ENCODE results near the gene UNC93B1.

Gene UNC93B1

DNA sequence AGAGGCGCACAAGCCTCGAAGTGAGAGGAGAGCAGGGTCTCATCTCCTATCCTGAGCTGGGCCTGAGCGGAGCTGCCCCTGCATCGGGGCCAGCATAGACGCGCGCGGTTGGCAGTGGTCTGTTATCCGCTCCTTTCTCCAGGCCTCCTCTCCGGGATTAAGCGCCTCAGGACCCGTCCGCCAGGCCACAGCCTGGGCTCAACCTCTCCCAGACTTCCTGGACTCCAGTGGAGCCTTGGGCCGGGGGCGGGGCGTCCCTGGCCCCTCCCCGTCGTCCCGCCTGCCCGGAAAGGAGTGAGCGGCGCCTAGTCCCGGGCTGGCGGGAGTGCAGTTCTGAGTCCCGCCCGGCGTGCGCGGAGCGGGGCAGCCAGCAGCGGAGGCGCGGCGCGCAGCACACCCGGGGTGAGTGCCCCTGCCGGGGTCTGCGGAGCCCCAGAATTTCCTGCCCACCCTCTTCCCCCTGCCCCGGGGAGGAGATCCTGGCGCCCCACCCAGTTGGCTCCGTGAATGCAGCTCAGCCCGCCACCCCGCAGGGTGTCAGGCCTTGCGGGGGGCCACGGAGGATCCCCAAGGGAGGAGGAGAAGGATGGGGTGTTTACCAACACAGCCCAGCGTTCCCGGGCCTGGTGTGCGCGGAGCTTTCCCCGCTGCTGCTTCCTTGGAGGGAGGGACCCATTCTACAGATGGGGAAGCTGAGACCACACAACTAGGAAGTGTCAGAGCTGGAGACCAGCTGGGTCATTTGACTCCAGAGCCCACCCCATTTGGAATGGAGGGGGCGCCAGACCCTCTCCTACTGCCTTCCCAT, 35.0 kb upstream of the UNC93B1 start, which contains the start of gene TCIRG1:
TCIRG1 (plus strand) TSS at position 308 of the 808 bp plus-strand sequence. CDS start 2,247 bp downstream, outside the sequence.
- Histone ChIP-seq H3K27ac (ENCODE audit: low read depth, low read length, severe bottlenecking) (peak within 1 kb of the TSS; percentile 84), H3K4me1 (ENCODE audit: control insufficient read depth, insufficient read depth, low read length, poor library complexity, severe bottlenecking) (peaks cover 34% of the 10 kb centered on the region), H3K36me3 (ENCODE audit: control insufficient read depth, insufficient read depth, low read length) (peaks cover 27% of the 10 kb centered on the region), H3K9me3 (ENCODE audit: control insufficient read depth, low read length) (no peaks in the 10 kb centered on the region), H3K4me3 (ENCODE audit: extremely low read depth, insufficient read depth, low read length, poor library complexity, severe bottlenecking) (peak within 1 kb of the TSS; percentile 56)
- WGBS, 2 experiments (ENCODE audit: insufficient coverage in 2 of 2) = 25 to 29% methylated on average over 33 to 44 of the region's 51 CpGs

GRCh38 chr11:68038226-68038717, 34.4 kb upstream of the UNC93B1 start:
- WGBS, 2 experiments (ENCODE audit: insufficient coverage in 2 of 2) = 67 to 78% methylated on average over 8 to 13 of the region's 13 CpGs
- Histone ChIP-seq H3K9me3 (ENCODE audit: control insufficient read depth, low read length) (no peaks in the 10 kb centered on the region), H3K4me1 (ENCODE audit: control insufficient read depth, insufficient read depth, low read length, poor library complexity, severe bottlenecking) (peaks cover 29% of the 10 kb centered on the region), H3K4me3 (ENCODE audit: extremely low read depth, insufficient read depth, low read length, poor library complexity, severe bottlenecking) (peak overlapping the region; percentile 56), H3K36me3 (ENCODE audit: control insufficient read depth, insufficient read depth, low read length) (peaks cover 34% of the 10 kb centered on the region), H3K27ac (ENCODE audit: low read depth, low read length, severe bottlenecking) (peak overlapping the region; percentile 84)

DNA sequence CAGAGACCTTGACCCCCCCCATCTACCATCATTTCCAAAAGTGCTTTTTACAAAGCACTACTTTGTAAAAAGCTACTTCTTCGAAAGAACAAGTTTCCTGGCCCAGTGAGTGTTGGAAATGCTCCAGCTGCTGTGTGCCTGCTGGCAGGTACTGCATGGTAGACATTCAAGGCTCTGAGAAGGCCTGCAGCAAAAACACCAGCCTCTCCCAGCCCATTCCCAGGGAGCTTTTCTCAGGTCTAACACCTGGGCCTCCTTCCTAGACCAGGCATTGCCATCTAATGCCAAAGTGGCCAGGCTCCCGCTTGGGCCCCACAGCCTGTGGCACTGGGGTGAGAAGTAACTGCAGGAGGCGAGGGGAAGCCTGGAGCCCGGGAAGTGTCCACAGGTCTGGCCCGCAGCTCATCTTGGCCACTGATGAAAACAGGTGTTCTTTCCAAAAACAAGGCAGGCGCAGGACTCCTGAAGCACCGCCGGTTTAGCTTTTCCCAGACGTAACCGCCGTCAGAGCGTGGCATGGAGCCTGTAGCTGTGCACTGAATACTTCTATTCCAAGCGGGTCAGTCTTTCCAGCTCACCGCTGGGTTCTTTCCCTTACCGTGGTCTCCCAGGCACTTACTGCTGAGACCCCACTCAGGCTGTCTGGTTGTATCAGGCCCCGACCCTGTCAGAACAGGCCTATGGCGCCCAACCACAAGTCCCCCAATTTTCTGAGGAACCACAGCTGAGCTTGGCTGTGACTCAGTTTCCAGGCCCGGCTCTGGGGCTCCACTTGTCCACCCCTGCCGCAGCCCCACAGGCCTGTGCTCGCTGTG, 33.7 kb upstream of the UNC93B1 start:
- Histone ChIP-seq H3K27ac (ENCODE audit: low read depth, low read length, severe bottlenecking) (peak overlapping the region; percentile 3), H3K36me3 (ENCODE audit: control insufficient read depth, insufficient read depth, low read length) (peaks cover 37% of the 10 kb centered on the region), H3K9me3 (ENCODE audit: control insufficient read depth, low read length) (no peaks in the 10 kb centered on the region), H3K4me3 (ENCODE audit: extremely low read depth, insufficient read depth, low read length, poor library complexity, severe bottlenecking) (no peak overlapping the region), H3K4me1 (ENCODE audit: control insufficient read depth, insufficient read depth, low read length, poor library complexity, severe bottlenecking) (peaks cover 23% of the 10 kb centered on the region)
- WGBS, 2 experiments (ENCODE audit: insufficient coverage in 2 of 2) = 95 to 98% methylated on average over 19 to 20 of the region's 20 CpGs

GRCh38 chr11:68036717-68037239, 32.9 kb upstream of the UNC93B1 start:
- Histone ChIP-seq H3K36me3 (ENCODE audit: control insufficient read depth, insufficient read depth, low read length) (peaks cover 42% of the 10 kb centered on the region), H3K4me1 (ENCODE audit: control insufficient read depth, insufficient read depth, low read length, poor library complexity, severe bottlenecking) (peaks cover 23% of the 10 kb centered on the region), H3K27ac (ENCODE audit: low read depth, low read length, severe bottlenecking) (no peak overlapping the region), H3K9me3 (ENCODE audit: control insufficient read depth, low read length) (no peaks in the 10 kb centered on the region), H3K4me3 (ENCODE audit: extremely low read depth, insufficient read depth, low read length, poor library complexity, severe bottlenecking) (no peak overlapping the region)
- 95 to 98% methylated on average over 7 to 12 of the region's 14 CpGs for WGBS, 2 experiments (ENCODE audit: insufficient coverage in 2 of 2)

GRCh38 chr11:68036141-68036716, 32.3 kb upstream of the UNC93B1 start:
- Histone ChIP-seq H3K36me3 (ENCODE audit: control insufficient read depth, insufficient read depth, low read length) (peaks cover 41% of the 10 kb centered on the region), H3K27ac (ENCODE audit: low read depth, low read length, severe bottlenecking) (no peak overlapping the region), H3K4me1 (ENCODE audit: control insufficient read depth, insufficient read depth, low read length, poor library complexity, severe bottlenecking) (peaks cover 23% of the 10 kb centered on the region), H3K9me3 (ENCODE audit: control insufficient read depth, low read length) (no peaks in the 10 kb centered on the region), H3K4me3 (ENCODE audit: extremely low read depth, insufficient read depth, low read length, poor library complexity, severe bottlenecking) (no peak overlapping the region)
- WGBS, 2 experiments (ENCODE audit: insufficient coverage in 2 of 2) = 89 to 92% methylated on average over 27 of the region's 27 CpGs

GRCh38 chr11:68035266-68035876, 31.5 kb upstream of the UNC93B1 start:
- H3K27ac ChIP-seq (ENCODE audit: low read depth, low read length, severe bottlenecking) = no peak overlapping the region
- WGBS, 2 experiments (ENCODE audit: insufficient coverage in 2 of 2) = 86 to 90% methylated on average over 10 to 12 of the region's 13 CpGs
- no peaks in the 10 kb centered on the region for H3K9me3 ChIP-seq (ENCODE audit: control insufficient read depth, low read length)
- no peak overlapping the region for H3K4me3 ChIP-seq (ENCODE audit: extremely low read depth, insufficient read depth, low read length, poor library complexity, severe bottlenecking)
- H3K4me1 ChIP-seq (ENCODE audit: control insufficient read depth, insufficient read depth, low read length, poor library complexity, severe bottlenecking) = peaks cover 15% of the 10 kb centered on the region
- H3K36me3 ChIP-seq (ENCODE audit: control insufficient read depth, insufficient read depth, low read length) = peaks cover 37% of the 10 kb centered on the region

GRCh38 chr11:68033708-68034045, 29.8 kb upstream of the UNC93B1 start:
- WGBS, 2 experiments (ENCODE audit: insufficient coverage in 2 of 2) = 98% methylated on average over 12 of the region's 12 CpGs
- Histone ChIP-seq H3K4me1 (ENCODE audit: control insufficient read depth, insufficient read depth, low read length, poor library complexity, severe bottlenecking) (peaks cover 9% of the 10 kb centered on the region), H3K27ac (ENCODE audit: low read depth, low read length, severe bottlenecking) (no peak overlapping the region), H3K9me3 (ENCODE audit: control insufficient read depth, low read length) (peaks cover 6% of the 10 kb centered on the region), H3K4me3 (ENCODE audit: extremely low read depth, insufficient read depth, low read length, poor library complexity, severe bottlenecking) (no peak overlapping the region), H3K36me3 (ENCODE audit: control insufficient read depth, insufficient read depth, low read length) (peaks cover 37% of the 10 kb centered on the region)

DNA sequence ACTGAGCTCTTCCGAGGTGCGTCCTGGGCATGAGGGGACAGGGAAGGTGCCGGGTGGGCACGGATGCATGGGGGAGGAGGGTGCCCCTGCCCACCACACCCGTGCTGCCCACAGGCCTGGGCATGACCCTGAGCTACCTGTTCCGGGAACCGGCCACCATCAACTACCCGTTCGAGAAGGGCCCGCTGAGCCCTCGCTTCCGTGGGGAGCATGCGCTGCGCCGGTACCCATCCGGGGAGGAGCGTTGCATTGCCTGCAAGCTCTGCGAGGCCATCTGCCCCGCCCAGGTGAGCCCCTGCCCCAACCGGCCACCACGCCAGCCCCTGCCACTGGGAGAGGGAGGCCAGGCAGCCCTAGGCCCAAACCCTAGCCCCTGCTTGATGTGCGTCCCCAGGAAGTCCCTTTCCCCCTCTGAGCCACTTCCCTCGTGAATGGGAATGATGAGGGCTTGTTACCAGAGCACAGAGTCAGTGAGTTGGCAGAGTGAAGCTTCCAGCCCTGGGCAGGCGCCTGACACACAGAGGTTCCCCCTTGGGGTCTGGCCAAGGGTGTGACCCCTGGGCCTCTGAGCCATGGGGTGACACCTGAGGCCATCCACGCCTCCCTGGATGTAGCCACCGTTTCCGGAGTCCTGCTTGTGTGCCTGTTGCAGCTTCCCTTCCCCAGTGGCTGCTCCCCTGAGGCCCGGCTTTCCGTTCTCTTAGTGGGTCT, 29.3 kb upstream of the UNC93B1 start:
- no peak overlapping the region for H3K4me3 ChIP-seq (ENCODE audit: extremely low read depth, insufficient read depth, low read length, poor library complexity, severe bottlenecking)
- H3K27ac ChIP-seq (ENCODE audit: low read depth, low read length, severe bottlenecking) = no peak overlapping the region
- peaks cover 37% of the 10 kb centered on the region for H3K36me3 ChIP-seq (ENCODE audit: control insufficient read depth, insufficient read depth, low read length)
- H3K4me1 ChIP-seq (ENCODE audit: control insufficient read depth, insufficient read depth, low read length, poor library complexity, severe bottlenecking) = peaks cover 7% of the 10 kb centered on the region
- 96 to 97% methylated on average over 20 to 29 of the region's 29 CpGs for WGBS, 2 experiments (ENCODE audit: insufficient coverage in 2 of 2)
- H3K9me3 ChIP-seq (ENCODE audit: control insufficient read depth, low read length) = peaks cover 6% of the 10 kb centered on the region

DNA sequence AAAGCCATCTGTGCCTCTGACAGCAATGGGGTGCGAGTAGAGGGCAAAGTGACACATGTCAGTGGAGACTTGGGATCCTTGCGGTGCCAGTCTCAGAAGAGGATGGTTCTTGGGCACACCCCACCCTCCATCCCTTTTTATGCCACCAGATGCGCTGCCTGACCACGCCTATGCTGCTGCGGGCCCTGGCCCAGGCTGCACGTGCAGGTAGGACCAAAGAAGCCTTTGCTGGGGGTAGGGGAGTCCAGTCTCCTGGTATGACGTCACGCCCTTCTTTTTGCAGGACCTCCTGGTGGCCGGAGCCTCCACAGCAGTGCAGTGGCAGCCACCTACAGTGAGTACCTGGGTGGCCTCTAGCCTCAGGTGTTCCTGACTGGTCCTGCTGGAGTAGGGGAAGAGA, 28.1 kb upstream of the UNC93B1 start:
- 90 to 97% methylated on average over 5 of the region's 9 CpGs for WGBS, 2 experiments (ENCODE audit: insufficient coverage in 2 of 2)
- peaks cover 9% of the 10 kb centered on the region for H3K4me1 ChIP-seq (ENCODE audit: control insufficient read depth, insufficient read depth, low read length, poor library complexity, severe bottlenecking)
- no peak overlapping the region for H3K27ac ChIP-seq (ENCODE audit: low read depth, low read length, severe bottlenecking)
- no peak overlapping the region for H3K4me3 ChIP-seq (ENCODE audit: extremely low read depth, insufficient read depth, low read length, poor library complexity, severe bottlenecking)
- H3K9me3 ChIP-seq (ENCODE audit: control insufficient read depth, low read length) = peaks cover 6% of the 10 kb centered on the region
- peaks cover 37% of the 10 kb centered on the region for H3K36me3 ChIP-seq (ENCODE audit: control insufficient read depth, insufficient read depth, low read length)

GRCh38 chr11:68031144-68031464, 27.2 kb upstream of the UNC93B1 start:
- WGBS, 2 experiments (ENCODE audit: insufficient coverage in 2 of 2) = 0 to 21% methylated on average over 4 to 9 of the region's 10 CpGs
- peaks cover 6% of the 10 kb centered on the region for H3K9me3 ChIP-seq (ENCODE audit: control insufficient read depth, low read length)
- H3K36me3 ChIP-seq (ENCODE audit: control insufficient read depth, insufficient read depth, low read length) = peaks cover 37% of the 10 kb centered on the region
- H3K4me3 ChIP-seq (ENCODE audit: extremely low read depth, insufficient read depth, low read length, poor library complexity, severe bottlenecking) = peak overlapping the region; percentile 81
- H3K4me1 ChIP-seq (ENCODE audit: control insufficient read depth, insufficient read depth, low read length, poor library complexity, severe bottlenecking) = peaks cover 9% of the 10 kb centered on the region
- H3K27ac ChIP-seq (ENCODE audit: low read depth, low read length, severe bottlenecking) = peak overlapping the region; percentile 45
